22Rv1 (cell line): Measurements from ENCODE around the gene GBF1.

Experiments
- H3K27ac ChIP-seq: fragments of 450-650 bp; 2 replicates; pipeline ENCODE4 v1.5.1; 2017
- ZFX ChIP-seq: fragments of 450-650 bp; IDR thresholded peaks from 2 replicates; pipeline ENCODE4 v1.6.1; 2017; ENCODE audit warnings: antibody characterized with exemption, borderline replicate concordance
- TF ChIP-seq, protein P1 (sequence below): fragments of 450-650 bp; IDR thresholded peaks from 2 replicates; pipeline ENCODE4 v1.5.1; 2017; ENCODE audit warnings: mild to moderate bottlenecking

The GBF1 gene

DNA sequence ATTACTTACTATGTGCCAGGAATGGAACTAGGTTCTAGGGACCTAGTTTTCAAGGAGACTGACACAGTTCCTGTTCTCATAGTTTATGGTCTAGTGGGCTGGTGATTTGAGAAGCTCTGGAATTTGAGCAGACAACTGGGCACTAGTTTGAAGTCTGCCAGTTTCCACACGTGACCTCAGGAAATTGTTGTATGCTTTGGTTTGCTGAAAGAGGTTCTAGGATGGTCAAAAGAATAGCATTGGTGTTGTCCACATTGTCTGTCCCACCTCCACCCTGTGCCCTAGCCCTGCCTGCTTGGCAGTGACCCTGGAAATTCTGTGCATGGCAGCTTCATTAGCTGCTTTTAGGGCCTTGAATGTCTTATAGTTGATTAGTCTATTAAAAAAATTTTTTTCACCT, 28.7 kb downstream of the GBF1 start:
- TF ChIP-seq, protein P1, sequence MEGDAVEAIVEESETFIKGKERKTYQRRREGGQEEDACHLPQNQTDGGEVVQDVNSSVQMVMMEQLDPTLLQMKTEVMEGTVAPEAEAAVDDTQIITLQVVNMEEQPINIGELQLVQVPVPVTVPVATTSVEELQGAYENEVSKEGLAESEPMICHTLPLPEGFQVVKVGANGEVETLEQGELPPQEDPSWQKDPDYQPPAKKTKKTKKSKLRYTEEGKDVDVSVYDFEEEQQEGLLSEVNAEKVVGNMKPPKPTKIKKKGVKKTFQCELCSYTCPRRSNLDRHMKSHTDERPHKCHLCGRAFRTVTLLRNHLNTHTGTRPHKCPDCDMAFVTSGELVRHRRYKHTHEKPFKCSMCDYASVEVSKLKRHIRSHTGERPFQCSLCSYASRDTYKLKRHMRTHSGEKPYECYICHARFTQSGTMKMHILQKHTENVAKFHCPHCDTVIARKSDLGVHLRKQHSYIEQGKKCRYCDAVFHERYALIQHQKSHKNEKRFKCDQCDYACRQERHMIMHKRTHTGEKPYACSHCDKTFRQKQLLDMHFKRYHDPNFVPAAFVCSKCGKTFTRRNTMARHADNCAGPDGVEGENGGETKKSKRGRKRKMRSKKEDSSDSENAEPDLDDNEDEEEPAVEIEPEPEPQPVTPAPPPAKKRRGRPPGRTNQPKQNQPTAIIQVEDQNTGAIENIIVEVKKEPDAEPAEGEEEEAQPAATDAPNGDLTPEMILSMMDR = no peak
- TF ChIP-seq ZFX = no peak
- H3K27ac ChIP-seq = no peak overlapping the region

DNA sequence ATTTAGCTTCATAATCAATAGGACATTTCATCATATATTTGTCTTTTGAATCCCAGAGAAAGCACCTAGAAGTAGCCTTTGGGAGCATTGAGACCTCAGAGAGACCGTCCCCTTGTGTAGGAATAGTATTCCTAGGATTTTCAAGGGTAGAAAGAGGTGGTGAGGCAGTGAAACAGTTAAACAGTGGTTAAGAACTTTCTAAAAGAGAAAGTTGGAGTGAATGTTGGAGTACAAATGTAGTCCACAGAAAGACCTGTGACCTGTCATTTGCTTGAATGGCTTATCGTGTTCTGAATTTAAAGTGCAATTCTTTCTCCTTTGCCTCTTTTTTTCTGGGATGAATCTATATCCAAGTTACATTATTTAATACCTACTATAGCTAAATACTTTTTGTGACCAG, 30.0 kb downstream of the GBF1 start:
- H3K27ac ChIP-seq = no peak overlapping the region
- TF ChIP-seq, protein P1 = no peak
- TF ChIP-seq ZFX = no peak

DNA sequence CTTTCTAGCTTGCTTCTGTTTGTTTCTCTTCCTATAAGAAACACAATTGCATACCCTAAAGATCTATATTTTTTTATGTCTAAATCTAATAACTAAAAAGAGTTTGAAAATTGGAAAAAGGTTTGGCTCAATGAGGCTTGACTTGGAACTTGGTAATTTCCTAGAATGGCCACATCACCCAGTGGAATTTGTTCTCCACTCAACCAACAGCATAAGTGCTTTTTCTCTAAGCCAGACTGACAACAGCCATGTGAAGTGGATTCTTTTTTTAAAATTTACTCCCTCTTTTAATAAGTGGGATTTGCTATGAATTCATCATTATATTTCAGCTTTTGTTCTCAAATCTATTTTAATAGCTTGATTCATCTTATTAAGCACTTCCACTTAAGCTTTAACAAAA, 33.8 kb downstream of the GBF1 start:
- TF ChIP-seq, protein P1 = no peak
- no peak for TF ChIP-seq ZFX
- no peak overlapping the region for H3K27ac ChIP-seq

DNA sequence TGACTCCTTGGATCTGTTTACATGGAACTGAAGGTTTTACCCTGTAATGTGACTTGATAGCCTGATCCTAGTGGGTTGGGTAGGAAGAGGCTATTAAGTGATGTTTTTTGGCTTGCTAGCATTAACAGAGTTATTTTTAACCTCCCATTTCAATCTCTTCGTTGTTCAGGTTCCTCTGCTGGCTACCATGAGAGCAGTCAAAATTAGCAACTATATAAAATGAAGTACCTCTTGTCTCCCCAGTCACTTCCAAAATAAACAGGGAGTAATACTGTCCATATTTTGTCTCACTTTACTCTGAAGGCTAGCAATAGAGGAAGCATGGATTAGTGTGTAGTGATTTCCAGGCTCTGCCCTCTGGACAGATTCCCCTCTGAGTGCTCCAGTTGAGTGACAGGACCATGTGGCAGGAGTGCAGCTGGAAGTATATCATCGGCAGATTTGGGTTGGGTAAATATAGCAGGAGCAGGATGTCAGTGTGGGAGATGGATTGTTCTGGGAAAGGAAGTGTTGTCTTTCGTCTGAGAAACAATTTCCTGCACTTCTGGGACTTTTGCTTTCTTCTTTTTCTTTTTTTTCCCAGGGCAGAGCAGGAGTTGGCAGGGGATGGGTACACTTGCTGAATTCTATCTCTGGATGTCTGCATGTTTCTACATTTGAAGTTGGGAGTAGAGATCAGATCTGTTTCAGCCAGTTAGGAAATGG, 35.2 kb downstream of the GBF1 start:
- no peak overlapping the region for H3K27ac ChIP-seq

DNA sequence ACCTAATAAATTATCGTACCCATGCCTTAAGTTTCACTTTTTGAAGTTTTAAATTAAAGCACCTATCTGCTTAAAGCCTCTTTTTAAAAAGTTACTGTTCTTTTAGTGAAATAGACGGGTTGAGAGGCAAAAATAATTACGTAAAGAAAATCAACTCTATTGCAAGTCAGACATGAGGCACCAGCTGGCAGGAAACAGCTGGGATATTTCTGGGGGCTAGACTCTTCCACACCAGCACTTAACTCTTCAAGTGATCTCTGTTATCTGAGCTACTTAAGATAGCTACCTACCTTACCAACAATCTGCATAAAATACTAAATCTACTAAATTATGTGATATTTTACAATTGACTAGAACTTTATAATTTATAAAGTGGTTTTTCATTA, 35.8 kb downstream of the GBF1 start:
- no peak overlapping the region for H3K27ac ChIP-seq
- TF ChIP-seq, protein P1 = no peak
- TF ChIP-seq ZFX = no peak

More for the DNA sequence above, 35.2 kb downstream of the GBF1 start:
- no peak for TF ChIP-seq ZFX
- TF ChIP-seq, protein P1 = no peak

DNA sequence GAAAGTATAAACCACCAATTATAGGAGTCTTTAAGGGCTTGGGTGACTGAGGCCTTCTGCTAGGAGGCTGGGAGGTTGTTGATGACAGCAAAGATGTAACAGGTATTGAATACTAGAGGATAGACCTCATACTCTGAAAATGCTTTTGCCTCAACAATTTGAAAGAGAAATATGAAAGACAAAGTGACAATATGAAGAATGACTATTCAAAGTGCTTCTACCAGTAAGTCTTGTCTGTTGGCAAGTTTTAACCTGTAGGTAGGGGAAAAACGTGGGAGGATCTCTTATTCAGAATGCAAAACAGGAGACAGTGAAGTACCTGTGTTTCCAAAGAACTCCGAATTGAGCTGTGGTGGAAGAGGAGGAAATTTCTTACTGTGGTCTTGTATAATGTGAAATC, 38.2 kb downstream of the GBF1 start:
- TF ChIP-seq, protein P1 = no peak
- TF ChIP-seq ZFX = no peak
- H3K27ac ChIP-seq = no peak overlapping the region

DNA sequence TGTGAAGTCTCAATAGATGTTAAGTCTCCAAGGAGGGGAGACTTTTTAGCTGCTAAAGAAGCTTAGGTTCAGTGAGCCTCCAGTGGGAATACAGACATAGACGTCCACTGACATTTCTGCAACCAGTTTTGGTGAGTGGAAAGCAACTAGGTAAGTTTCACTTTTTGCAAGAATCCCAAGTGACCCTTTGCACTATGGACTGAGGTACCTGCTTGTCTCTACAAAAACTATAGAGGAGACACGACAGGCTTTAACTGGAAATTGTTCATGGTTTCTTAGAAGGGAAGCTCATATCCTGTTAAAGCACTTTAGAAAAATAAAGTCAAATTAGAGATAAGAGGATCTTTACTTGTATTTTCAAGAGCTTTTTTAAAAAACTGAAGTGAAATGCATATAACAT, 38.6 kb downstream of the GBF1 start:
- TF ChIP-seq, protein P1 = no peak
- TF ChIP-seq ZFX = no peak
- no peak overlapping the region for H3K27ac ChIP-seq
